Measurements from ENCODE around the gene MMS22L.

- TF ChIP-seq POLR2AphosphoS5 (IDR thresholded peaks at IDR 0.05; ENCODE audit: low read depth, low read length) = no peak
- no peak for TF ChIP-seq POLR2A (IDR thresholded peaks at IDR 0.05; ENCODE audit: low read depth, low read length)
- no peak for TF ChIP-seq TAF1 (IDR thresholded peaks at IDR 0.05; ENCODE audit: low read depth, low read length)
These were observed 159.4 kb downstream of the MMS22L start for GRCh38 chr6:97123652-97124051.
